ENCODE results near the gene ADIPOR2. TPM values are rescaled to one million over a fixed set of nuclear protein-coding genes. Genes with fewer than 3 reads are reported as not detected.

Gene ADIPOR2
- polyA plus RNA-seq, 1 donor = 52.7 TPM

GRCh38 chr12:1799051-1799881, 108.4 kb downstream of the ADIPOR2 start:
- no peak for DNase-seq
- Histone ChIP-seq H3K9me3 (ENCODE audit: control insufficient read depth, low read depth, low read length) (no peaks in the 10 kb centered on the region), H3K4me3 (ENCODE audit: low read length) (no peak overlapping the region), H3K27me3 (ENCODE audit: control insufficient read depth, insufficient read depth, low read length) (peaks cover 4% of the 10 kb centered on the region), H3K4me1 (ENCODE audit: control insufficient read depth, insufficient read depth, low read length) (peaks cover 7% of the 10 kb centered on the region), H3K36me3 (ENCODE audit: control insufficient read depth, insufficient read depth, low read length) (no peaks in the 10 kb centered on the region), H3K27ac (ENCODE audit: low read length) (no peak overlapping the region)
- no CpG with 5 or more reads among the region's 21 CpGs for WGBS (ENCODE audit: insufficient coverage, low lambda C conversion rate)

GRCh38 chr12:1799882-1800400, 109.1 kb downstream of the ADIPOR2 start:
- Histone ChIP-seq H3K4me1 (ENCODE audit: control insufficient read depth, insufficient read depth, low read length) (peaks cover 11% of the 10 kb centered on the region), H3K36me3 (ENCODE audit: control insufficient read depth, insufficient read depth, low read length) (no peaks in the 10 kb centered on the region), H3K9me3 (ENCODE audit: control insufficient read depth, low read depth, low read length) (no peaks in the 10 kb centered on the region), H3K27ac (ENCODE audit: low read length) (no peak overlapping the region), H3K4me3 (ENCODE audit: low read length) (no peak overlapping the region), H3K27me3 (ENCODE audit: control insufficient read depth, insufficient read depth, low read length) (peaks cover 4% of the 10 kb centered on the region)
- no peak for DNase-seq
- WGBS (ENCODE audit: insufficient coverage, low lambda C conversion rate) = no CpG with 5 or more reads among the region's 12 CpGs

GRCh38 chr12:1800401-1801302, 109.8 kb downstream of the ADIPOR2 start:
- H3K4me1 ChIP-seq (ENCODE audit: control insufficient read depth, insufficient read depth, low read length) = peaks cover 11% of the 10 kb centered on the region
- no peaks in the 10 kb centered on the region for H3K27me3 ChIP-seq (ENCODE audit: control insufficient read depth, insufficient read depth, low read length)
- no CpG with 5 or more reads among the region's 14 CpGs for WGBS (ENCODE audit: insufficient coverage, low lambda C conversion rate)
- H3K36me3 ChIP-seq (ENCODE audit: control insufficient read depth, insufficient read depth, low read length) = no peaks in the 10 kb centered on the region
- no peak overlapping the region for H3K27ac ChIP-seq (ENCODE audit: low read length)
- DNase-seq = peak in 1 of 2 donors; percentile 38
- H3K9me3 ChIP-seq (ENCODE audit: control insufficient read depth, low read depth, low read length) = no peaks in the 10 kb centered on the region
- H3K4me3 ChIP-seq (ENCODE audit: low read length) = no peak overlapping the region

- no peak overlapping the region for H3K4me3 ChIP-seq (ENCODE audit: low read length)
- H3K4me1 ChIP-seq (ENCODE audit: control insufficient read depth, insufficient read depth, low read length) = peaks cover 16% of the 10 kb centered on the region
- no peaks in the 10 kb centered on the region for H3K36me3 ChIP-seq (ENCODE audit: control insufficient read depth, insufficient read depth, low read length)
- DNase-seq = no peak
- H3K27ac ChIP-seq (ENCODE audit: low read length) = no peak overlapping the region
- H3K9me3 ChIP-seq (ENCODE audit: control insufficient read depth, low read depth, low read length) = no peaks in the 10 kb centered on the region
- WGBS (ENCODE audit: insufficient coverage, low lambda C conversion rate) = no CpG with 5 or more reads among the region's 16 CpGs
- H3K27me3 ChIP-seq (ENCODE audit: control insufficient read depth, insufficient read depth, low read length) = no peaks in the 10 kb centered on the region
These were observed 110.6 kb downstream of the ADIPOR2 start for GRCh38 chr12:1801303-1801975.

- no peak overlapping the region for H3K27ac ChIP-seq (ENCODE audit: low read length)
- no peaks in the 10 kb centered on the region for H3K36me3 ChIP-seq (ENCODE audit: control insufficient read depth, insufficient read depth, low read length)
- no peaks in the 10 kb centered on the region for H3K9me3 ChIP-seq (ENCODE audit: control insufficient read depth, low read depth, low read length)
- H3K4me1 ChIP-seq (ENCODE audit: control insufficient read depth, insufficient read depth, low read length) = peaks cover 28% of the 10 kb centered on the region
- DNase-seq = no peak
- H3K27me3 ChIP-seq (ENCODE audit: control insufficient read depth, insufficient read depth, low read length) = no peaks in the 10 kb centered on the region
- no CpG with 5 or more reads among the region's 7 CpGs for WGBS (ENCODE audit: insufficient coverage, low lambda C conversion rate)
- no peak overlapping the region for H3K4me3 ChIP-seq (ENCODE audit: low read length)
These were observed 112.9 kb downstream of the ADIPOR2 start for GRCh38 chr12:1803736-1804135.

- no CpG with 5 or more reads among the region's 25 CpGs for WGBS (ENCODE audit: insufficient coverage, low lambda C conversion rate)
- Histone ChIP-seq H3K4me1 (ENCODE audit: control insufficient read depth, insufficient read depth, low read length) (peaks cover 28% of the 10 kb centered on the region), H3K27me3 (ENCODE audit: control insufficient read depth, insufficient read depth, low read length) (no peaks in the 10 kb centered on the region), H3K36me3 (ENCODE audit: control insufficient read depth, insufficient read depth, low read length) (no peaks in the 10 kb centered on the region), H3K4me3 (ENCODE audit: low read length) (no peak overlapping the region), H3K9me3 (ENCODE audit: control insufficient read depth, low read depth, low read length) (no peaks in the 10 kb centered on the region), H3K27ac (ENCODE audit: low read length) (no peak overlapping the region)
- peak; percentile 86 to 87 for DNase-seq
These were observed 113.9 kb downstream of the ADIPOR2 start for GRCh38 chr12:1804545-1805332.

- DNase-seq = no peak
- no CpG with 5 or more reads among the region's 16 CpGs for WGBS (ENCODE audit: insufficient coverage, low lambda C conversion rate)
These were observed 114.7 kb downstream of the ADIPOR2 start for GRCh38 chr12:1805441-1806081.

GRCh38 chr12:1806301-1807086, 115.6 kb downstream of the ADIPOR2 start:
- Histone ChIP-seq H3K27ac (ENCODE audit: low read length) (peak overlapping the region; percentile 72), H3K27me3 (ENCODE audit: control insufficient read depth, insufficient read depth, low read length) (no peaks in the 10 kb centered on the region), H3K9me3 (ENCODE audit: control insufficient read depth, low read depth, low read length) (no peaks in the 10 kb centered on the region), H3K4me3 (ENCODE audit: low read length) (no peak overlapping the region), H3K36me3 (ENCODE audit: control insufficient read depth, insufficient read depth, low read length) (no peaks in the 10 kb centered on the region), H3K4me1 (ENCODE audit: control insufficient read depth, insufficient read depth, low read length) (peaks cover 30% of the 10 kb centered on the region)
- peak in 1 of 2 donors; percentile 63 for DNase-seq
- no CpG with 5 or more reads among the region's 7 CpGs for WGBS (ENCODE audit: insufficient coverage, low lambda C conversion rate)

More at GRCh38 chr12:1805441-1806081, 114.7 kb downstream of the ADIPOR2 start:
- H3K4me3 ChIP-seq (ENCODE audit: low read length) = no peak overlapping the region
- H3K27me3 ChIP-seq (ENCODE audit: control insufficient read depth, insufficient read depth, low read length) = no peaks in the 10 kb centered on the region
- H3K36me3 ChIP-seq (ENCODE audit: control insufficient read depth, insufficient read depth, low read length) = no peaks in the 10 kb centered on the region
- H3K27ac ChIP-seq (ENCODE audit: low read length) = peak overlapping the region; percentile 72
- H3K4me1 ChIP-seq (ENCODE audit: control insufficient read depth, insufficient read depth, low read length) = peaks cover 28% of the 10 kb centered on the region
- H3K9me3 ChIP-seq (ENCODE audit: control insufficient read depth, low read depth, low read length) = no peaks in the 10 kb centered on the region
